Tibial artery (tissue), 4 donors: ENCODE measurements around the gene PFKM.

ENCODE experiments used
- DNase-seq, 2 donors: peaks; one replicate each; pipeline ENCODE4 v3.0.0-alpha.2; 2019
- H3K27ac ChIP-seq, 2 donors: fragments of 200-600 bp; sonication (generic) in 1 of 2; 1 replicate in 1 of 2; 2 replicates in 1 of 2; pipeline ENCODE4 v1.5.1; 2018 to 2019; ENCODE audit warnings: mild to moderate bottlenecking in 1 of 2
- H3K27me3 ChIP-seq, 2 donors: fragments of 200-600 bp; sonication (generic) in 1 of 2; one replicate each; pipeline versions ENCODE4 v1.5.1 to v1.6.0; 2016 to 2019
- H3K36me3 ChIP-seq, 3 donors: fragments of 200-600 bp; sonication (generic) in 2 of 3; one replicate each; pipeline ENCODE4 v1.5.1; 2016 to 2019; ENCODE audit warnings: mild to moderate bottlenecking in 2 of 3
- H3K4me1 ChIP-seq, 4 donors: fragments of 200-600 bp; sonication (generic) in 2 of 4; 1 replicate in 3 of 4; 2 replicates in 1 of 4; pipeline ENCODE4 v1.5.1; 2016 to 2019
- H3K4me3 ChIP-seq, 2 donors: fragments of 200-600 bp; sonication (generic) in 1 of 2; 1 replicate in 1 of 2; 2 replicates in 1 of 2; pipeline ENCODE4 v1.5.1; 2018 to 2019; ENCODE audit warnings: mild to moderate bottlenecking in 2 of 2
- H3K9me3 ChIP-seq, 3 donors: fragments of 200-600 bp; sonication (generic) in 1 of 3; one replicate each; pipeline ENCODE4 v1.5.1; 2016 to 2019
- CTCF ChIP-seq, 2 experiments: fragments of 200-600 bp in 1 of 2; fragments of 450-650 bp in 1 of 2; IDR thresholded peaks; one replicate each; pipeline ENCODE4 v1.5.1; 2017 to 2019; ENCODE audit warnings: antibody characterized with exemption in 2 of 2, mild to moderate bottlenecking in 1 of 2, moderate library complexity in 1 of 2
- intact Hi-C: fragments of 100-400 bp; cut with DNase I; formaldehyde crosslinking; loops from one replicate; pipeline ENCODE4 v1.15.0; 2023; ENCODE audit warnings: low total_unique reads

Gene PFKM

DNA sequence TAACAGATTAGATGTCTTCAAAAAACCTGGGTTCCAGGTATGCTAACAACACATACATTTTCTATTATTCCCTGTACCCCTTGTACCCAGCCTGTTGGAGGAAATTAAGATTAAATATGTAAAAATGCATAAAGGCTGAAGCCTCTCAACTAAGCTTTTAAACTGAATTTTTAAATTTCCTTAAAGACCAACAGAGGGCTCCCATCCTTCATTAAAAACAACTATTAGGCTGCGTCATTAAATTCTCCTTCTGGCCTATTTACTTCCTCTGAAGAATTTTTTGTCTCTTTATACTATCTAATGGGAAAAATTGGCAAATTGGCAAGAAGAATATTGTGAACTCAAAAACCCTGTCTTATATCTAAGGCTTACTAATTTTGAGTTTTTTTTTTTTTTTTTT, 35.1 kb upstream of the PFKM start:
- DNase-seq = no peak
- intact Hi-C loops = loop anchor here (5.0 kb wide), 1 partner anchor 83 kb away; no protein-coding TSS in a partner anchor
- H3K27me3 ChIP-seq = no peaks in the 10 kb centered on the region
- H3K36me3 ChIP-seq = peaks cover 38 to 80% (median 52%) of the 10 kb centered on the region in 3 donors
- no peaks in the 10 kb centered on the region for H3K4me1 ChIP-seq
- H3K9me3 ChIP-seq = no peaks in the 10 kb centered on the region
- no peak overlapping the region for H3K4me3 ChIP-seq
- H3K27ac ChIP-seq = no peak overlapping the region
- TF ChIP-seq CTCF (IDR thresholded peaks at IDR 0.05) = peak; percentile 32 to 49

DNA sequence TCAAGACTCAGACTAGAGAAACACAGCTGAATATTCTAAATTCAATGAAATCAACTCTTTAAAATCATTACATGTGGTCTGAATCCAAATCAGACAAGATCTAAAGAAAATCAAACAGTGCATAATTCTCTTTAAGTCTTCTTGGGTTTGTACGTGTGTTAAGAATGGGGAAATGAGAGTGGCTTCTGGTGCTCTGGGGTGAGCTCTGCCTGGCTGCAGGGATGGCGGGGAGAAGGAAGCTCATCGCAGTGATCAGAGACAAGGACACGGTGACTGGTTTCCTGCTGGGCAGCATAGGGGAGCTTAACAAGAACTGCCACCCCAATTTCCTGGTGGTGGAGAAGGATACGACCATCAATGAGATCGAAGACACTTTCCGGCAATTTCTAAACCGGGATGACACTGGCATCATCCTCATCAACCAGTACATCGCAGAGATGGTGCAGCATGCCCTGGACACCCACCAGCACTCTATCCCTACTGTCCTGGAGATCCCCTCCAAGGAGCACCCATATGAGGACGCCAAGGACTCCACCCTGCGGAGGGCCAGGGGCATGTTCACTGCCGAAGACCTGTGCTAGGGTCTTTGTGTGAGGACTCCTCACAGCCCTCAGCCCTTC, 34.2 kb upstream of the PFKM start:
- intact Hi-C loops = loop anchor here (5.0 kb wide), 1 partner anchor 82 kb away; no protein-coding TSS in a partner anchor
- no peak overlapping the region for H3K27ac ChIP-seq
- H3K27me3 ChIP-seq = no peaks in the 10 kb centered on the region
- H3K9me3 ChIP-seq = no peaks in the 10 kb centered on the region
- peaks cover 30 to 78% (median 55%) of the 10 kb centered on the region in 3 donors for H3K36me3 ChIP-seq
- H3K4me1 ChIP-seq = no peaks in the 10 kb centered on the region
- DNase-seq = no peak
- no peak for TF ChIP-seq CTCF (IDR thresholded peaks at IDR 0.05)
- no peak overlapping the region for H3K4me3 ChIP-seq

DNA sequence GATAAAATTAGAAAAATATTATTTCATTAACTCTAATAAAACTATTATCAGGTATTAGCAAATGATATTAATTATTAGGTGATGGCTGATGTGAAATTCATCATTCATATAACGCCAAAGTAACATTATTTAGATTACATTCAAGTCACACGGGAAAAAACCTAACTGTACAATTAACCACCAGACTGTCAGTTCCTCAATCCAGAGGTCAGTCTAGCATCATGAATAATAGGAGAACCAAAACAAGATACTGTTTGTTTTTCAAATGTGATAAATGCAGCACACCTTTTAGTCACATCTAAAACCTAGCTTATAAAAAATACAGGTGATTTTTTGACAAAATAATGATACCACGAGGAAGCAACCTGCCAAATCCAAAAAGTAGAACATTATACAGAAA, 32.8 kb upstream of the PFKM start:
- no peaks in the 10 kb centered on the region for H3K9me3 ChIP-seq
- TF ChIP-seq CTCF (IDR thresholded peaks at IDR 0.05) = no peak
- H3K4me3 ChIP-seq = no peak overlapping the region
- H3K36me3 ChIP-seq = peaks cover 26 to 72% (median 52%) of the 10 kb centered on the region in 3 donors
- no peak overlapping the region for H3K27ac ChIP-seq
- intact Hi-C loops = no loop called here
- H3K4me1 ChIP-seq = no peaks in the 10 kb centered on the region
- no peak for DNase-seq
- H3K27me3 ChIP-seq = no peaks in the 10 kb centered on the region

DNA sequence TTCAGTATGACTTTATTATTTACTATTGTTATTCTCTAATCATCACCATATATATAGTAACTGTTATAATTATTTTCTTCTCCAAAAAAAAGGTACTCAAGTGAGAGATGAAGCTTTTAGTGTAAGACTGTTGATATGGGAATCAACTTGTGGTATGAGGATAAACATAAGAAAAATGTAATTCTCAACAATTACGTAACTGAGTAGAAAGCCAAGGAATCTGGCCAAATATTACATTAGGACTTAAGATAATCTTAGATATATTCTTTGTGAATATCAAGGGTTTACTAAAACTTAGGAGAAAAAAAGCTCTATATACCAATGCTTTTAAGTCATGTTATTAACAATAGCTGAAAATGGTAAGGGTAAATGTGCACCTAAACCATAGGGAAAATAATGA, 26.6 kb upstream of the PFKM start:
- TF ChIP-seq CTCF (IDR thresholded peaks at IDR 0.05) = no peak
- peaks cover 0 to 3% (median 2%) of the 10 kb centered on the region in 4 donors for H3K4me1 ChIP-seq
- H3K9me3 ChIP-seq = no peaks in the 10 kb centered on the region
- no peak overlapping the region for H3K27ac ChIP-seq
- peaks cover 20 to 59% (median 42%) of the 10 kb centered on the region in 3 donors for H3K36me3 ChIP-seq
- H3K27me3 ChIP-seq = no peaks in the 10 kb centered on the region
- no peak overlapping the region for H3K4me3 ChIP-seq
- DNase-seq = no peak
- intact Hi-C loops = no loop called here

GRCh38 chr12:48104531-48104930, 14.6 kb upstream of the PFKM start:
- Histone ChIP-seq H3K4me3 (peak overlapping the region; percentile 96 to 99), H3K27ac (peak overlapping the region; percentile 87 to 94)

More at GRCh38 chr12:48104531-48104930, 14.6 kb upstream of the PFKM start:
- DNase-seq = no peak
- intact Hi-C loops = no loop called here
- H3K4me1 ChIP-seq = peaks cover 0 to 22% (median 17%) of the 10 kb centered on the region in 4 donors
- TF ChIP-seq CTCF (IDR thresholded peaks at IDR 0.05) = no peak
- no peaks in the 10 kb centered on the region for H3K27me3 ChIP-seq
- no peaks in the 10 kb centered on the region for H3K36me3 ChIP-seq
- no peaks in the 10 kb centered on the region for H3K9me3 ChIP-seq
